Choroid plexus epithelial cell (primary cell): ENCODE data around the gene VEGFA.

Experiments used
- DNase-seq: peaks from one replicate; pipeline ENCODE4 v3.0.0-alpha.2; 2010; ENCODE audit warnings: low read depth
- H3K4me3 ChIP-seq: 2 replicates; pipeline ENCODE4 v1.5.1; 2011; ENCODE audit warnings: low read depth, mild to moderate bottlenecking, control low read depth, low read length, moderate library complexity
- CTCF ChIP-seq: conservative IDR thresholded peaks from 2 replicates; pipeline ENCODE4 v1.5.1; 2011; ENCODE audit warnings: low read depth, mild to moderate bottlenecking, control low read depth, inconsistent platforms, low read length, moderate library complexity

Gene VEGFA

GRCh38 chr6:43725643-43726580 lies 44.1 kb upstream of the VEGFA start:
- H3K4me3 ChIP-seq, result no peak overlapping the region
- no peak for TF ChIP-seq CTCF
- DNase-seq, result no peak

GRCh38 chr6:43727634-43728033 lies 42.4 kb upstream of the VEGFA start:
- DNase-seq, result no peak
- TF ChIP-seq CTCF, result no peak
- no peak overlapping the region for H3K4me3 ChIP-seq

GRCh38 chr6:43728586-43728985 lies 41.4 kb upstream of the VEGFA start:
- H3K4me3 ChIP-seq, result no peak overlapping the region
- TF ChIP-seq CTCF, result no peak
- DNase-seq, result no peak

GRCh38 chr6:43729537-43729936 lies 40.5 kb upstream of the VEGFA start:
- no peak for TF ChIP-seq CTCF
- DNase-seq, result no peak
- no peak overlapping the region for H3K4me3 ChIP-seq

- no peak for DNase-seq
- no peak overlapping the region for H3K4me3 ChIP-seq
- TF ChIP-seq CTCF, result no peak
These were observed 39.4 kb upstream of the VEGFA start for GRCh38 chr6:43730634-43731033.

- no peak overlapping the region for H3K4me3 ChIP-seq
- no peak for TF ChIP-seq CTCF
- DNase-seq, result no peak
These were observed 36.3 kb upstream of the VEGFA start for GRCh38 chr6:43733471-43734293.
